KMS-11 (cell line): Measurements from ENCODE around the gene ARHGEF3.
A peak's percentile ranks its signal among the peaks of the same experiment; 100 is the strongest.

Source experiments
- H2AFZ ChIP-seq: fragments of 200-600 bp; sonication (generic); 2 replicates; pipeline ENCODE4 v1.6.1; 2016; ENCODE audit warnings: antibody characterized with exemption, mixed run types, low read depth
- H3K27ac ChIP-seq: fragments of 200-600 bp; sonication (generic); 2 replicates; pipeline ENCODE4 v1.6.1; 2016; ENCODE audit warnings: mild to moderate bottlenecking, mixed run types
- H3K27me3 ChIP-seq: fragments of 200-600 bp; sonication (generic); 2 replicates; pipeline ENCODE4 v1.6.1; 2017; ENCODE audit warnings: mild to moderate bottlenecking, low read depth, mixed run types, moderate library complexity; ENCODE audit not compliant: insufficient read depth
- H3K36me3 ChIP-seq: fragments of 200-600 bp; sonication (generic); 2 replicates; pipeline ENCODE4 v1.6.1; 2017; ENCODE audit warnings: mild to moderate bottlenecking, mixed run types; ENCODE audit not compliant: insufficient read depth
- H3K4me1 ChIP-seq: fragments of 200-600 bp; sonication (generic); 2 replicates; pipeline ENCODE4 v1.6.1; 2016; ENCODE audit warnings: mild to moderate bottlenecking, low read depth, mixed run types; ENCODE audit not compliant: poor library complexity, severe bottlenecking
- H3K4me2 ChIP-seq: fragments of 200-600 bp; sonication (generic); 2 replicates; pipeline ENCODE4 v1.7.0; 2016; ENCODE audit warnings: mild to moderate bottlenecking, mixed run types
- H3K4me3 ChIP-seq: fragments of 200-600 bp; sonication (generic); IDR thresholded peaks from 2 replicates; pipeline ENCODE4 v1.6.1; 2017; ENCODE audit warnings: low read depth, low read length, mixed read lengths; ENCODE audit not compliant: insufficient read depth
- H3K79me2 ChIP-seq: fragments of 200-600 bp; sonication (generic); 2 replicates; pipeline ENCODE4 v1.6.1; 2016; ENCODE audit warnings: low read depth, mixed run types; ENCODE audit not compliant: insufficient read depth
- H3K9ac ChIP-seq: fragments of 200-600 bp; sonication (generic); 2 replicates; pipeline ENCODE4 v1.6.1; 2016; ENCODE audit warnings: mild to moderate bottlenecking, mixed run types
- H4K20me1 ChIP-seq: fragments of 200-600 bp; sonication (generic); 2 replicates; pipeline ENCODE4 v1.6.1; 2016; ENCODE audit warnings: mild to moderate bottlenecking, mixed run types; ENCODE audit not compliant: insufficient read depth
- TF ChIP-seq, protein P1 (sequence below): fragments of 200-600 bp; sonication (generic); conservative IDR thresholded peaks from 2 replicates; pipeline ENCODE4 v1.6.1; 2017; ENCODE audit warnings: low read depth, mild to moderate bottlenecking, antibody characterized with exemption, low read length, moderate library complexity, mixed read lengths

Gene ARHGEF3

DNA sequence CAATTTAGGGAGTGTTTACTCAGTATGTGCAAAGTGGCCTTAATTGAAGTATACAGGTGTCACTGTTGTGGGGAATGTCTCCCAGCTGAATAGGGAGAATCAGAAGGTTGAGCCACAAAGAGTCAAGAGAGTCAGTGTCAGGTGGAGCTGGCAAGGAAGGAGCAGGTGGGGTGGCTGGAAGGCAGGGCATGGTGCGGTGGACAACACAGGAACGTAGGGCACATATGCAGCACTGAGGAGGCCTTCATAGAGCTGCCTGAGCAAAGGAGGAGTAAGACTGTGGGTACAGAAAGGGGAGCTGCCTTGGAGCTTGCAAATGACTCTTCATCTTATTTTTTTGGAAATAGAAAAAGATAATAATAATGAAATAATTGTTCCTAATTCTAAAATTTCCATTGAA lies 20.0 kb downstream of the ARHGEF3 start:
- no peaks in the 10 kb centered on the region for H3K36me3 ChIP-seq
- peaks cover 97% of the 10 kb centered on the region for H3K4me1 ChIP-seq
- H3K9ac ChIP-seq, result no peak overlapping the region
- peak overlapping the region; percentile 71 for H3K4me2 ChIP-seq
- H3K27me3 ChIP-seq, result no peaks in the 10 kb centered on the region
- H2AFZ ChIP-seq, result no peak overlapping the region
- H3K79me2 ChIP-seq, result peaks cover 49% of the 10 kb centered on the region; the same call in 1 of the 2 replicates
- H4K20me1 ChIP-seq, result no peaks in the 10 kb centered on the region
- TF ChIP-seq, protein P1, sequence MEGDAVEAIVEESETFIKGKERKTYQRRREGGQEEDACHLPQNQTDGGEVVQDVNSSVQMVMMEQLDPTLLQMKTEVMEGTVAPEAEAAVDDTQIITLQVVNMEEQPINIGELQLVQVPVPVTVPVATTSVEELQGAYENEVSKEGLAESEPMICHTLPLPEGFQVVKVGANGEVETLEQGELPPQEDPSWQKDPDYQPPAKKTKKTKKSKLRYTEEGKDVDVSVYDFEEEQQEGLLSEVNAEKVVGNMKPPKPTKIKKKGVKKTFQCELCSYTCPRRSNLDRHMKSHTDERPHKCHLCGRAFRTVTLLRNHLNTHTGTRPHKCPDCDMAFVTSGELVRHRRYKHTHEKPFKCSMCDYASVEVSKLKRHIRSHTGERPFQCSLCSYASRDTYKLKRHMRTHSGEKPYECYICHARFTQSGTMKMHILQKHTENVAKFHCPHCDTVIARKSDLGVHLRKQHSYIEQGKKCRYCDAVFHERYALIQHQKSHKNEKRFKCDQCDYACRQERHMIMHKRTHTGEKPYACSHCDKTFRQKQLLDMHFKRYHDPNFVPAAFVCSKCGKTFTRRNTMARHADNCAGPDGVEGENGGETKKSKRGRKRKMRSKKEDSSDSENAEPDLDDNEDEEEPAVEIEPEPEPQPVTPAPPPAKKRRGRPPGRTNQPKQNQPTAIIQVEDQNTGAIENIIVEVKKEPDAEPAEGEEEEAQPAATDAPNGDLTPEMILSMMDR, result no peak
- no peak overlapping the region for H3K4me3 ChIP-seq
- peak overlapping the region; percentile 79; the same call in 1 of the 2 replicates for H3K27ac ChIP-seq

DNA sequence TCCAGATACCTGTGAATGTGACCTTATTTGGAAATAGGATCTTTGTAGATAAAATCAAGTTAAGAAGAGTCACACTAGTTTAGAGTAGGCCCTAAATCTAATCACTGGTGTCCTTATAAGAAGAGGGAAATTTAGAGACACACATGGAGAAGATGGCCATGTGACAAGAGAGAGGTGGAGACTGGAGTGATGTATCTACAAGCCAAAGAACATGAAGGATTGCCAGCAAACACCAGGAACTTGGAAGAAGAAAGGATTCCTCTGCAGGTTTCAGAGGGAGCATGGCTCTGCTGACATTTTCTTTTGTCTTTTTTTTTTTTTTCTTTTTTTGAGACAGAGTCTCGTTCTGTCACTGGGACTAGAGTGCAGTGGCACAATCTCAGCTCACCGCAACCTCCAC lies 20.8 kb downstream of the ARHGEF3 start:
- Histone ChIP-seq H3K4me2 (peak overlapping the region; percentile 71; the same call in 1 of the 2 replicates), H3K27ac (no peak overlapping the region), H3K36me3 (no peaks in the 10 kb centered on the region), H3K4me3 (no peak overlapping the region), H4K20me1 (no peaks in the 10 kb centered on the region), H3K27me3 (no peaks in the 10 kb centered on the region), H2AFZ (no peak overlapping the region), H3K79me2 (peaks cover 49% of the 10 kb centered on the region; the same call in 1 of the 2 replicates), H3K4me1 (peaks cover 97% of the 10 kb centered on the region), H3K9ac (no peak overlapping the region)
- TF ChIP-seq, protein P1, result no peak

DNA sequence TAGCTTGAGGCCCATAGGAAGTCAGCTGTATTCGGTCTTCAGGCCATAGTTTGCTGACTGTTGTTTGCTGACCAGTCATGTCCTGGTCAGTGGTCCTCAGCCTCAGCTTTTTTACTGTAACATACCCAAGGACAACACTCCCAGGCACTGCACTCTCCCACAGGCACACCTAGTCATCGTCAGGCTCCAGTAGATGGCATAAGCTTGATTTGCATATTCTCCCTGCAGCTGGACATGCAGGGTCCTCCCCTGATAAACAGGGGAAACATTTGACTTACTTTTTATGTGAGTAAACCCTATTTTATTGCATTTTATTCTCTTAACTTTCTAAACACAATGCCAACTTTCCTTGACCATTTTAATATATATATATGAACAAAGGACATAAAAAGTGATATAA lies 22.9 kb downstream of the ARHGEF3 start:
- H3K36me3 ChIP-seq, result no peaks in the 10 kb centered on the region
- H3K4me1 ChIP-seq, result peaks cover 99% of the 10 kb centered on the region
- H3K27me3 ChIP-seq, result no peaks in the 10 kb centered on the region
- TF ChIP-seq, protein P1, result no peak
- no peak overlapping the region for H3K9ac ChIP-seq
- no peak overlapping the region for H3K4me2 ChIP-seq
- no peak overlapping the region for H3K4me3 ChIP-seq
- no peak overlapping the region for H2AFZ ChIP-seq
- peaks cover 41% of the 10 kb centered on the region; the same call in 1 of the 2 replicates for H3K79me2 ChIP-seq
- H3K27ac ChIP-seq, result no peak overlapping the region
- H4K20me1 ChIP-seq, result no peaks in the 10 kb centered on the region

DNA sequence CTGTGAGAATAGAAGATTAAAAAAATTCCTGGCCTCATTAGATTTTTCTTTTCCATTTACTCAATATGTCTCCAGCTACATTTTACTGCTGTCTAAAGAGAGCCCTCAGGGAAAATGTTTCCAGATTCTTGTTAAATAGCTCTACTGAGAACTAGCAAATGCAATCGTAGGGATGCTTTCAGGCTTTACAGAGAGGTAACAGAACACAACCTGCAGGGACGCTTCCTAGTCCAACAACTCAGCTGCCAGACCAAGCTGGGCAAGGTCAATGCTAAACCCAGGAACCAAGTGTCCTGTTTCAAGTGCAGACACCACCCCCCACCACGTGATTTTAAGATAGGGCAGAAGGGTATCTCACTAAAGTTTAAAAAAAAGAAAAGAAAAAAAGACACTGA lies 25.2 kb downstream of the ARHGEF3 start:
- Histone ChIP-seq H3K27me3 (no peaks in the 10 kb centered on the region), H3K79me2 (peaks cover 28% of the 10 kb centered on the region; the same call in 1 of the 2 replicates), H4K20me1 (no peaks in the 10 kb centered on the region), H3K4me3 (no peak overlapping the region), H3K27ac (no peak overlapping the region; the same call in 1 of the 2 replicates), H3K4me2 (peak overlapping the region; percentile 19; the same call in 1 of the 2 replicates), H2AFZ (no peak overlapping the region), H3K9ac (no peak overlapping the region), H3K4me1 (peaks cover 98% of the 10 kb centered on the region), H3K36me3 (no peaks in the 10 kb centered on the region)
- TF ChIP-seq, protein P1, result no peak
